GM21786 (cell line): ENCODE data around the gene RTL5.
A peak's percentile ranks its signal among the peaks of the same experiment; 100 is the strongest.
"Not testable (repeated sequence)": the region's sequence is repeated elsewhere in the genome, so short reads cannot be mapped to it uniquely, and the experiment has no call there.

Source experiments
- ATAC-seq: cut with Tn5 transposase; IDR thresholded peaks from one replicate; pipeline ENCODE4 v1.9.1; 2021; ENCODE audit not compliant: unreplicated experiment

RTL5 gene

GRCh38 chrX:72131317-72132294 lies at the start of gene RTL5:
RTL5 (minus strand) TSS chrX:72131915.
- ATAC-seq, result peak; percentile 54

DNA sequence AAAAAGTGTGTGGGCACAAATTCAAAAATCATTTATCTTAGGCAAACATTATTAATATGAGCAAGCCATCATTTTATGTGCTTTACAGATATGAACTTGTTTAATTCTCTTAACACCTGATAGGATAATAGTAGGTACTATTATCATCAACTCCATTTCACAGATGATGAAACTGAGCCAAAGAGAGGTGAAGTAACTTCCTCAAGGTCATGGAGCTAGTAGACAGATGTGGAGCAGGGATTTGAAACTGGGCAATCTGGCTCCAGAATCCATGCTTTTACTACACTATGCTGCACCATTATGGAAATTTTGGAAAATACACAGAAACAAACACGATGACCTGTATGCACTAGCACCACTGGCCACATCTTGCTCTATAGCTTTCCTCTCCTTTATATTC lies 48.8 kb upstream of the RTL5 start:
- no peak for ATAC-seq

DNA sequence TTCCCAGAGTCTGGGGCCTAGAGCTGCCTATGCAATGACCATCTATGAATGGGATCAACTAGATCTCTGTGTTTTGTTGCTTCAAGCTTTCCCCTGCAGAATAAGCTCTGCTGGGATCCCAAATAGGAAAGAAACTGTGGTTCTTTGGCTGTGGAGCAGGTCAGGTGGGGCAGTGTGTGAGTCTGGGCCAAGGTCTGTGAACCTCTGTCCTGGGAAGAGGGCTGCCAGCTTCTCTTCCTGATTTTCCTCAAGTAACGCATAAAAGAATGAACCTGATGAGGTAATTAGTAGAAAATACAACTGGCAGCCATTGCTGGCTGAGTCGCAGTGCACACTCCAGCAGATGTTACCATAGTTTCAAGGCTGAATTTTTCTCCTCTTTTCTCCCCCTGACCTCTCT lies 45.3 kb upstream of the RTL5 start:
- ATAC-seq, result no peak

DNA sequence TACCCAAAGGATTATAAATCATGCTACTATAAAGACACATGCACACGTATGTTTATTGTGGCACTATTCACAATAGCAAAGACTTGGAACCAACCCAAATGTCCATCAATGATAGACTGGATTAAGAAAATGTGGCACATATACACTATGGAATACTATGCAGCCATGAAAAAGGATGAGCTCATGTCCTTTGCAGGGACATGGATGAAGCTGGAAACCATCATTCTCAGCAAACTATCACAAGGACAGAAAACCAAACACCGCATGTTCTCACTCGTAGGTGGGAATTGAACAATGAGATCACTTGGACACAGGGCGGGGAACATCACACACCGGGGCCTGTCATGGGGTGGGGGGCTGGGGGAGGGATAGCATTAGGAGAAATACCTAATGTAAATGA lies 44.6 kb upstream of the RTL5 start:
- ATAC-seq, result not testable (repeated sequence)

DNA sequence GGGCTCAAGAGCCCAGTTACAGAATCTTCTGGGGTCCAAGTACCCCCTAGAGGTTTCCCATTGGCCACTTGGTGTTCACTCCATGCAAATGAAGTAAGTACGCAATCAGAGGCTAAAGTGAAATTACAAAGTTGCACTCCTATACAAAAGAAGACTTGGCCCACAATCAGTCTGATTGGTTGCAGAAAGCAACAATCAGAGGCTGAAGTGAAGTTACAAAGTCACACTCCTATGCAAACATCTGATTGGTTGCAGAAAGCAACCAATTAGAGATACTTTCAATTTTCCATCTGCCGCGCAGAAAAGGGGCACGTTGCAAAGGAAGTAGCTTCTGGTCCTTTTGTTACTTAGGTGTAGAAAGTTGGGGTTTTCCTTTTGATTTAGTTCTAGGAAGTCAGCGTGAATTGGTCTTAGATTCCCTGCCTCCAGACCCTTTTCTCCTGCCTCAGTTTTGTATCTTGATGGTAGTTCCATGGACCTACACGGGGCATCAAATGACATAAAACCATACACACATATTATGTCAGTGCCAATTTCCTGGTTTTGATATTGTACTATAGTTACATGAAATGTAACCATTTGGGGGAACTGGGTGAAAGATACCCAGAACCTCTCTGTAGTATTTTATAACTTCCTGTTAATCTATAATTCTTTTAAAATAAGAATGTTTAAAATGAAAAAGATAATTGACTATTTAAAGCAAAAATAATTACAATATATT lies 37.5 kb upstream of the RTL5 start:
- ATAC-seq, result no peak

DNA sequence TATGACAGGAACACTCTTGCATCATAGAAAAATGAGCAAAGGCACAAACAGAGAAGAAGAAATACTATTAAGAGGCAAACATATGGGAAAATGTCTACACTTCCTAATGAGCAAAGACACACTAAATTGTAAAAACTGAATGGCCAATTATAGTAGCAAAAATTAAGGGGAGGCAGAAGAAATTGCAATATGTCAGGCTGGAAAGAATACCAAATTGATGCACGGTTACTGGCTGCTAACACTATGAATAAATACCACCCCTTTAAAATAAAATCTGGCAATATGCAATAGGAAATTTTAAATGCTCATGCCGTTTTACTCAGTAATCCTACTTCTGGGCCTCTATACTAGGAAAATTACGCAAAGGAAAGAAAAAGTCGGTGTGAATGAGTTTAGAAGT lies 33.8 kb upstream of the RTL5 start:
- ATAC-seq, result no peak

DNA sequence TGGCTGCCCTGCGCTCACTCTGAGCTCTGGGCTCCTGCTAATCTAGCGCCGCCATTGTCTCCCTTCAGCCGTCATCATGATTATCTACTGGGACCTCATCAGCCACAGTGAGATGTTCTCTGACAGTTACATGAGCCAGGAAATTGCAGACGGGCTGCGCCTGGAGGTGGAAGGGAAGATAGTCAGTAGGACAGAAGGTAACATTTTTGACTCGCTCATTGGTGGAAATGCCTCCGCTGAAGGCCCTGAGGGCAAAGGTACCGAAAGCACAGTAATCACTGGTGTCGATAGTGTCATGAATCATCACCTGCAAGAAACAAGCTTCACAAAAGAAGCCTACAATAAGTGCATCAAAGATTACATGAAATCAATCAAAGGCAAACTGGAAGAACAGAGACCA lies 28.1 kb upstream of the RTL5 start:
- ATAC-seq, result no peak

GRCh38 chrX:72158773-72159172 lies 27.1 kb upstream of the RTL5 start:
- no peak for ATAC-seq

GRCh38 chrX:72146527-72146926 lies 14.8 kb upstream of the RTL5 start:
- ATAC-seq, result no peak

GRCh38 chrX:72145181-72145580 lies 13.5 kb upstream of the RTL5 start:
- no peak for ATAC-seq

GRCh38 chrX:72143609-72143907 lies 11.8 kb upstream of the RTL5 start:
- no peak for ATAC-seq

DNA sequence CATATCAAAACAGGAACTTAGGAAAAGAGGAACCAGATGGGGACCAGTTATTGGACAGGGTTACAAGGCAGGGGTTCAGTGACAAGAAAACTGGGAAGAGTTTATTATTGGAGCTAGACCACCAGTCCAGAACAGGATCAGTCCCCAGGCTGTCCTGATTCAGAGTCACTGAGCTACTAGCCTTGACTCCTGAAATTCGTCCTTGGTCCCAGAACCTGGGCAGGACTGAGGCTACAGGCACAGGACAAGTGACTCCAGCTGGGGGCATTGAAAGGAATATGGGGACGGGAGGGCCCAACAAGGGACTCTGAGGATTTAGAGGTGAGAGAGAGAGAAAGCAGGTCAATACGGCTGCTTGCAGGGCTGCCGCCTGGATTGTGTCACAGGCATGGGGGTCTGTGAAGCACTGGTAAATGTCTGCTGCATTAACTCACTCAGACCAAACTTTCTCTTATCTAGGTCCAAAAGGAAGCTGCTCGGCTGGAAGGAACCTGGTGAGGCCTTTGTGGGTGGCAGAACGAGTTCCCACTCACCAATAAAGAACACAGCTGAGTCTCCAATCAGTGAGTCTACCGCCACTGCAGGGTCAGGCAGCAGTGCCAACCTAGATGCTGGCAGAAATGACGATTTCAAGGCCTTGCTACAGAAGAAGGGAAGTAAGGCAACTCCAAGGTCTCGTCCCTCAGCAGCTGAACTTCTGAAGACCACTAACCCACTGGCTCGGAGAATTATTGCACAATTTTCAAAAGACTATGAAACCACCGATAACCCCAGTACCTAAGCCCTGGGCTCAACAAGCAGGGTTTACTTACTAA lies 11.3 kb upstream of the RTL5 start:
- ATAC-seq, result no peak

GRCh38 chrX:72142094-72142793 lies 10.5 kb upstream of the RTL5 start:
- ATAC-seq, result no peak

GRCh38 chrX:72141372-72142004 lies 9.8 kb upstream of the RTL5 start:
- peak; percentile 58 for ATAC-seq

DNA sequence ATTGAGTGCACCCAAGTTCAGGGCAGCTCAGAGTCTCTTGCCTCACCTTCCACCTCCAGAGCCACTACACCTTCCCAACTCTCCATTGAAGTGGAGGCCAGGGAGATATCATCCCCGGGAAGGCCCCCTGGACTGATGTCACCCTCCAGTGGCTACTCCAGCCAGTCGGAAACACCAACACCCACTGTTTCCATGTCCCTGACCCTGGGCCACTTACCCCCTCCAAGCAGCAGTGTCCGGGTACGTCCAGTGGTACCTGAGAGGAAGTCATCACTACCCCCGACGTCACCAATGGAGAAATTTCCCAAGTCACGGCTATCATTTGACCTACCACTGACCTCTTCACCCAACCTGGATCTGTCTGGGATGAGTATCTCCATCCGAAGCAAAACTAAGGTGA lies 7.8 kb upstream of the RTL5 start:
- ATAC-seq, result no peak

- no peak for ATAC-seq
Observed at GRCh38 chrX:72137846-72138495, 6.3 kb upstream of the RTL5 start.

- ATAC-seq, result no peak
Observed at GRCh38 chrX:72133851-72134546, 2.3 kb upstream of the RTL5 start.

- ATAC-seq, result no peak
Observed at GRCh38 chrX:72132456-72132855, 741 bp upstream of the RTL5 start.

DNA sequence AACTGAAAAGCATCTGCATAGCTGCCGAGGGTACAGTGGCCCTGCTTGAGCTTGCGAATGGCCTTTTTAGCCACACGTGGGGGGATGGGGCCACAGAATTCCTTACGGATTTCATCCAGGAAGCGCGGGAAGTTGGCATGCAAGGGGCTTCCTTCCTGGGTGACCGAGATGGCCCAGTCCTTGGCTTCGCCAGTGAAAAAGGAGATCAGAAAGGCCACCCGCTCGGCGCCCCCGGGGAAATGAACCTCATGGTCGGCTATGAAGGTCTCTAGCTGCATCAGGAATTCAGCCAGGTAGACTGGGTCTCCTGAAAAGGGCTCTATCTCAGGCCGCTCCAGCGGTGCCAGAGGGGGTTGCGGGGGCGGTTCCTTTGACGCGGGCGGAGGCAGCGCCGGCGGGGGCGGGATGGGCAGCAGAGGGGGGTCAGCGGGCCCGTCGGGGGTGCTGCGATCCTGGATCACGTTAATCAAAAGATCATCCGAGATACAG lies 909 bp downstream of the RTL5 start:
- ATAC-seq, result no peak
